Body of pancreas (tissue), 4 donors: Measurements from ENCODE around the gene TACC3.

Source experiments
- CTCF ChIP-seq, 7 experiments: fragments of 450-650 bp in 4 of 7; fragments of 200-600 bp in 3 of 7; sonication (generic) in 3 of 7; IDR thresholded peaks; one replicate each; pipeline ENCODE4 v1.5.1; 2016 to 2019; ENCODE audit warnings: antibody characterized with exemption in 7 of 7
- POLR2A ChIP-seq, 3 donors: fragments of 450-650 bp; IDR thresholded peaks; one replicate each; pipeline ENCODE4 v1.6.1; 2016; ENCODE audit warnings: antibody characterized with exemption in 3 of 3, mild to moderate bottlenecking in 2 of 3

GRCh38 chr4:1758306-1759121 is 37.2 kb downstream of the TACC3 start:
- TF ChIP-seq CTCF (IDR thresholded peaks at IDR 0.05) = no peak
- no peak for TF ChIP-seq POLR2A (IDR thresholded peaks at IDR 0.05)
